IMR-90 (cell line): ENCODE results near the gene FOXL1.

Experiments used
- FOS ChIP-seq: fragments of 150-350 bp; IDR thresholded peaks from 2 replicates; pipeline ENCODE4 v1.6.1; 2016; ENCODE audit warnings: low read depth, low read length
- MXI1 ChIP-seq: IDR thresholded peaks from 2 replicates; pipeline ENCODE4 v1.6.1; 2012; ENCODE audit warnings: low read depth, mild to moderate bottlenecking, low read length, moderate library complexity, borderline replicate concordance
- RAD21 ChIP-seq: IDR thresholded peaks from 2 replicates; pipeline ENCODE4 v1.6.1; 2012; ENCODE audit warnings: low read length, improper control_type of control experiment
- SMC3 ChIP-seq: fragments of 150-350 bp; IDR thresholded peaks from 2 replicates; pipeline ENCODE4 v1.6.1; 2016; ENCODE audit warnings: low read depth, mild to moderate bottlenecking, antibody characterized with exemption, low read length, moderate library complexity
- TF ChIP-seq, protein P1 (sequence below): conservative IDR thresholded peaks from 2 replicates; pipeline ENCODE4 v1.5.1; 2012; ENCODE audit warnings: mild to moderate bottlenecking, low read depth, low read length, improper control_type of control experiment

DNA sequence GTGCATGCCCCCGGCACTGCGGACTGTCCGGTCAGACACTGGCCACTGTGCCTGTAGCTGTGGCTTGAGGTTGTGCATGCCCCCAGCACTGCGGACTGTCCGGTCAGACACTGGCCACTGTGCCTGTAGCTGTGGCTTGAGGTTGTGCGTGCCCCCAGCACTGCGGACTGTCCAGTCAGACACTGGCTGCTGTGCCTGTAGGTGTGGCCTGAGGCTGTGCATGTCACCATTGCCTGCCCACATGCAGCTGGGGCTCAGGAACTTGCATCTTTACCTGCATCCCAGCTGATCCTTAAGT, 28.5 kb upstream of the FOXL1 start:
- TF ChIP-seq, protein P1, sequence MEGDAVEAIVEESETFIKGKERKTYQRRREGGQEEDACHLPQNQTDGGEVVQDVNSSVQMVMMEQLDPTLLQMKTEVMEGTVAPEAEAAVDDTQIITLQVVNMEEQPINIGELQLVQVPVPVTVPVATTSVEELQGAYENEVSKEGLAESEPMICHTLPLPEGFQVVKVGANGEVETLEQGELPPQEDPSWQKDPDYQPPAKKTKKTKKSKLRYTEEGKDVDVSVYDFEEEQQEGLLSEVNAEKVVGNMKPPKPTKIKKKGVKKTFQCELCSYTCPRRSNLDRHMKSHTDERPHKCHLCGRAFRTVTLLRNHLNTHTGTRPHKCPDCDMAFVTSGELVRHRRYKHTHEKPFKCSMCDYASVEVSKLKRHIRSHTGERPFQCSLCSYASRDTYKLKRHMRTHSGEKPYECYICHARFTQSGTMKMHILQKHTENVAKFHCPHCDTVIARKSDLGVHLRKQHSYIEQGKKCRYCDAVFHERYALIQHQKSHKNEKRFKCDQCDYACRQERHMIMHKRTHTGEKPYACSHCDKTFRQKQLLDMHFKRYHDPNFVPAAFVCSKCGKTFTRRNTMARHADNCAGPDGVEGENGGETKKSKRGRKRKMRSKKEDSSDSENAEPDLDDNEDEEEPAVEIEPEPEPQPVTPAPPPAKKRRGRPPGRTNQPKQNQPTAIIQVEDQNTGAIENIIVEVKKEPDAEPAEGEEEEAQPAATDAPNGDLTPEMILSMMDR = no peak
- TF ChIP-seq RAD21 (no peak), MXI1 (no peak), FOS (no peak), SMC3 (no peak)
